NCI-H1930 (cell line): ENCODE data around the gene EXOC4.

Experiments used
- DNase-seq, 2 experiments: peaks; one replicate each; lab custom pipeline; 2025; lab: John Stamatoyannopoulos, UW

The EXOC4 gene

GRCh38 chr7:133706016-133706415 lies 453.1 kb downstream of the EXOC4 start:
- no peak for DNase-seq

GRCh38 chr7:133709036-133709880 lies 456.4 kb downstream of the EXOC4 start:
- no peak for DNase-seq

GRCh38 chr7:133712544-133712943 lies 459.7 kb downstream of the EXOC4 start:
- DNase-seq: no peak

- DNase-seq: no peak
Observed at GRCh38 chr7:133714654-133715053, 461.8 kb downstream of the EXOC4 start.

GRCh38 chr7:133718131-133718530 lies 465.3 kb downstream of the EXOC4 start:
- DNase-seq: no peak

- no peak for DNase-seq
Observed at GRCh38 chr7:133723044-133723443, 470.2 kb downstream of the EXOC4 start.

GRCh38 chr7:133724148-133724547 lies 471.3 kb downstream of the EXOC4 start:
- DNase-seq: no peak

GRCh38 chr7:133724694-133725093 lies 471.8 kb downstream of the EXOC4 start:
- DNase-seq: no peak

GRCh38 chr7:133727476-133728214 lies 474.8 kb downstream of the EXOC4 start:
- no peak for DNase-seq

GRCh38 chr7:133730360-133730759 lies 477.5 kb downstream of the EXOC4 start:
- DNase-seq: no peak

- no peak for DNase-seq
Observed at GRCh38 chr7:133733401-133733800, 480.5 kb downstream of the EXOC4 start.

GRCh38 chr7:133735222-133735621 lies 482.3 kb downstream of the EXOC4 start:
- DNase-seq: no peak

- no peak for DNase-seq
Observed at GRCh38 chr7:133739817-133740216, 486.9 kb downstream of the EXOC4 start.

GRCh38 chr7:133741078-133741477 lies 488.2 kb downstream of the EXOC4 start:
- DNase-seq: no peak

- no peak for DNase-seq
Observed at GRCh38 chr7:133741703-133742102, 488.8 kb downstream of the EXOC4 start.

- DNase-seq: no peak
Observed at GRCh38 chr7:133742709-133743538, 490.0 kb downstream of the EXOC4 start.

- DNase-seq: no peak
Observed at GRCh38 chr7:133744451-133744850, 491.6 kb downstream of the EXOC4 start.

GRCh38 chr7:133746305-133746704 lies 493.4 kb downstream of the EXOC4 start:
- no peak for DNase-seq

GRCh38 chr7:133746847-133747246 lies 494.0 kb downstream of the EXOC4 start:
- no peak for DNase-seq

- no peak for DNase-seq
Observed at GRCh38 chr7:133748443-133749407, 495.8 kb downstream of the EXOC4 start.

- DNase-seq: no peak
Observed at GRCh38 chr7:133750287-133750686, 497.4 kb downstream of the EXOC4 start.
